ENCODE results near the gene PRR14L. TPM values are rescaled to one million over a fixed set of nuclear protein-coding genes. Genes with fewer than 3 reads are reported as not detected.

PRR14L gene
- total and polyA plus RNA-seq, 2 of the 13 experiments (the other 11 are each of a cell fraction or from before 2014, with no cell fraction given) = 6.6 to 16.5 TPM

- no peak for TF ChIP-seq ATF1 (CRISPR knock-in tag; IDR thresholded peaks at IDR 0.05)
- 0 out of 2 replicates have a peak, but pooled peaks have one; percentile 16 for TF ChIP-seq ZNF691 (CRISPR knock-in tag; IDR thresholded peaks at IDR 0.05; ENCODE audit: borderline replicate concordance, low read depth)
- TF ChIP-seq ZNF740 (CRISPR knock-in tag; IDR thresholded peaks at IDR 0.05) = peak; percentile 49; the same call in 1 of the 2 replicates
- no peak for TF ChIP-seq ZNF367 (CRISPR knock-in tag; IDR thresholded peaks at IDR 0.05; ENCODE audit: borderline replicate concordance)
- no peak for TF ChIP-seq ZBTB4 (CRISPR knock-in tag; IDR thresholded peaks at IDR 0.05; ENCODE audit: borderline replicate concordance)
- peak; percentile 46; the same call in 1 of the 2 replicates for TF ChIP-seq ZNF547 (CRISPR knock-in tag; IDR thresholded peaks at IDR 0.05)
- TF ChIP-seq ZNF569 (CRISPR knock-in tag; IDR thresholded peaks at IDR 0.05; ENCODE audit: borderline replicate concordance) = no peak
- TF ChIP-seq ZNF180 (CRISPR knock-in tag; IDR thresholded peaks at IDR 0.05; ENCODE audit: borderline replicate concordance, low read depth) = no peak
- no peak; the same call in 1 of the 2 replicates for TF ChIP-seq ZNF782 (CRISPR knock-in tag; IDR thresholded peaks at IDR 0.05; ENCODE audit: borderline replicate concordance)
- no peak for TF ChIP-seq MLX (CRISPR knock-in tag; IDR thresholded peaks at IDR 0.05)
- TF ChIP-seq IRF1 (CRISPR knock-in tag; IDR thresholded peaks at IDR 0.05; ENCODE audit: low read depth) = no peak
- no peak for TF ChIP-seq RBM39 (IDR thresholded peaks at IDR 0.05; ENCODE audit: low read depth, low read length, poor library complexity, severe bottlenecking)
- TF ChIP-seq ZNF687 (CRISPR knock-in tag; IDR thresholded peaks at IDR 0.05) = peak; percentile 83
- TF ChIP-seq SP2 (CRISPR knock-in tag; IDR thresholded peaks at IDR 0.05) = peak; percentile 69
- TF ChIP-seq ZNF678 (CRISPR knock-in tag; IDR thresholded peaks at IDR 0.05) = 0 out of 2 replicates have a peak, but pooled peaks have one; percentile 25
- 0 out of 2 replicates have a peak, but pooled peaks have one; percentile 65 for TF ChIP-seq ZNF816 (CRISPR knock-in tag; IDR thresholded peaks at IDR 0.05; ENCODE audit: borderline replicate concordance)
- TF ChIP-seq HMG20A (CRISPR knock-in tag; IDR thresholded peaks at IDR 0.05; ENCODE audit: borderline replicate concordance) = no peak
Measured at GRCh38 chr22:31753634-31754501, 3.9 kb upstream of the PRR14L start, which contains the start of gene DEPDC5 (continued).

Measured in HepG2 (cell line).